GM11168 (cell line): ENCODE measurements around the gene RNF186.
"Not testable (repeated sequence)": the region's sequence is repeated elsewhere in the genome, so short reads cannot be mapped to it uniquely, and the experiment has no call there.

Experiments
- in situ Hi-C: fragments of 300-500 bp; cut with MboI; formaldehyde crosslinking; loops from one replicate; pipeline ENCODE4 v1.12.0; 2022; ENCODE audit warnings: low sequenced_read_pairs; ENCODE audit not compliant: unreplicated experiment

Gene RNF186

DNA sequence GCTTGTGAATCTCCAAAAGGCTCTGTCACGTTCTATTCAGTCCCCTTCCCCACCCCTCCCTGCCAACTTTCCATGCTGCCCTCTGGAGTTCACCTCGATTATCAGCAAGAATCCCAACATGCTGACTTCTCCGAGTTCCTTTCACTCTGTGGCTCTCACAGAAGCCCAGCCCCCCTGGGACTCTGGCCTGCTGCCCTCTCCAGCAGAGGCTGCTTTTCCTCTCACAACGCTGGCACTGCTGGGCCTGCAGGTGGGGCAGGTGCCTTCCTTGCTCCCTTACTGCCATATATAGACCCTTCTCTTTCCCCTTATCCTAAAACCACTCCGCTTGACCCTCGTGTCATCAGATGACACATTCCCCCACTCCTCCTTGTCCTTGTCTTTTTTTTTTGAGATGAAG lies 10.2 kb upstream of the RNF186 start:
- in situ Hi-C loops: no loop called here

DNA sequence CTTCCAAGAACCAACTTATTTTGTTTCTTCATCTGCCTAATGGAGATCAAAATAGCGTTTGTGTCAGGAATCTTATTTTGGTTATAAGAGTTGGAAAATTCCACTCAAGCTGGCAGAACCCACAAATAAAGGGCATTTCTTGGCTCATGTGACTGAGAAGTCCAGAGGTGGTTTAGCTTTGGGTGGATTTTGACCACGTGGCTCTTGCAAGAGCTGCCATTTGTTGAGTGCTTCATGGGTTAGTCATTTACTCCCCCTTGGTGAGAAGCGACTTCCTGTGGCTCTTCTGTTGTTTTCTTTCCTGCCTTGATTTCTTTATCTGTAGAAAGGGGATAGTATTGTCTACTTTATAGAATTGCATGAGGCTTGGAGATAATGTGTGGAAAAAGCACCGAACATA lies 9.5 kb upstream of the RNF186 start:
- in situ Hi-C loops: no loop called here

DNA sequence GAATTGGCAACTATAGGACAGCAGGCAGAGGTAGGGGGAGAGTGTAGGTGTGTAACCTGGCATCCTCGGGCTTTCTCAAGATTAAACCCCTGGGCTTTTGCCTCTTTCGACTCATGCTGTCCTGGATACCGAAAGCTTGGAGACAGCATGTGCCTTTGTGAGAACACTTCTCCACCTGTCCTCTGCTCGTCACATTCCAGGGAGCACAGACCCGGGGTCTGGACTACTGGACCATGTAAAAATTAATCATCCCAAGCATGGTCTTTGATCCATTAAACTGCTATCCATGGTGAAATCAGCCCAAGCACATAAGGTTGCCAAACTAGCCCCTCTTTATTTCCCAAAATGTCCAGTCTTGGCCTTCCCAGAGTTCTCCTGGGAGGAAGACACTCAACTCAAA lies 9.0 kb upstream of the RNF186 start:
- in situ Hi-C loops: no loop called here

DNA sequence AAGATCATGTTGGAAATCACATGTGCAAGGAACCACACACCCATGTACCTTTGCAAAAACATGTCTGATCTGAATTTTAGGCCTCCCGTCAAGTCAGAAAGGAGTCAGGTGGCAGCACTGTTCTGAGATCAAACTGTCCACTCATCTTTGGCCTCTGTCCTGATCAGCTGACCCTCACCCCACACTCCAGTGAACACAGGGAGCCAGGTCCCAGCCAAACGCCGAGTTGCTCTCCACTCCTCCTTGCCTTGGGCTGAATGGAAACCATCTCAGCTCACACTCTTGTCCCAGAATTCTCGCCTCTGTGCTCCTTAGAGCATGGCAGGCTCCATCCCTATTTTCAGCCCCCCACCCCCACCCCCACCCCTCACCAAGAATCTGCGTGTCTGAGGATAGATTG lies 4.6 kb upstream of the RNF186 start:
- in situ Hi-C loops: no loop called here

DNA sequence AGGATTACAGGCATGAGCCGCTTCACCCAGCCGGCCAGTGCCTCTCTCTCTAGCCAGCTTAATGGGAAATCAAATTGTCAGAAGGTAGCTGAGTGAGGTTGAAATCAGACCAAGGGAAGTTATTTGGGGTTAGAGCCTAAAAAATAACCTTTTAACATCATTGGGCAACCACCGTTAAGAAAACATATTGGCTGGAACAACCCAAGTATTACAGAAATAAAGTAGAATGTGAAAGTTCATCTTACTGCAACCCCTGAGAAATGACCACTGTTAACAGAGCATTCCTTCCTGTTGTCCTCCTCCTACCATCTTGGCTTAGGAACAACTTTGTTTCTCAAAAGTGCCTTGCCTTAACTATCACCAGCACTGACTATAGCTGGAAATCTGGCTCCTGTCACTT lies 3.2 kb upstream of the RNF186 start:
- in situ Hi-C loops: no loop called here

GRCh38 chr1:19817160-19817559 lies 2.1 kb upstream of the RNF186 start:
- in situ Hi-C loops: no loop called here

- in situ Hi-C loops: not testable (repeated sequence)
Measured at GRCh38 chr1:19816737-19817086, 1.6 kb upstream of the RNF186 start.

DNA sequence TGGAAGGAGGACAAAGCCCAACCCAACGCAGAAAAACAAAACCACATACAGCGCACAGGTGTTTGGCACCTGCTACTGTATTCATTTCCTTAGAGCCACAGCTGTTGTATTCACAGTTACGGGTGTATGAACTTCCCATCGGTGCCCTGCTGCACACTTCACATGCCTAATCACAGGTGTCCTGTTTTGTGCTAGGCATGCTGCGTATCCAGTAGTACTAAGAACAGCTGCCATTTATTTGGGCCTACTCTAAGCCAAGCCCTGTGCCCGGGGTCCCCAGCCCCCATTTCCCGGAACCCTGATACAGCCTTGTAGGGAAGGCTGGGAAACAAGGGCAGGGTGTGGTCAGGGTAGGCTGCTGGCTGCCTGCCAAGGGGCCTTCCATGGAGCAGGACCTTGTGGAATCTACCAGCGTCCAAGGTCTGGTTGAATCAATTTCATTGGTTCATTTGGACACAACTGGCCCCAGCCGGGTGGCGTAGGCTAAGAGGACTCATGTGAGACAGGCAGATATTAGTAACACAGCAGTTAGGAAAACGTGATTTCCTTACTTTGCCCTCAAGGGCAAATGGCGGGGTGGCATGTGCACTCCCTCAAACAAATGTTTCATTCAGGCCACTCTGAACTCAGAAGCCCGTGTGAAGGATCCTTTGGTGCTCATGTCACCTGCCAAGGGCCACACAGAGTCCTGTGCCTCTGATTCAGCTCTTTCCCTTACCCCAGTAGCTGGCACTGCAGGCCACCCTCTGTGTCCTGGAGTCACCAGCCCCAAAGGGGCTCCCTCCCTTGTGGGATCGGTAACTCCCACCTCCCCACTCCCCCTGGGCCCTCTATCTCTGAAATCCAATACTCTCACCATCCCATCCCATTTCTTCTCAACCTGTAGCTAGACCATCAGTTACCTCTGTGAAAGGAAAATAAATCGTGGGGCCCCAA lies 986 bp upstream of the RNF186 start:
- in situ Hi-C loops: no loop called here

- in situ Hi-C loops: no loop called here
Measured at GRCh38 chr1:19814244-19814661, 830 bp downstream of the RNF186 start.

DNA sequence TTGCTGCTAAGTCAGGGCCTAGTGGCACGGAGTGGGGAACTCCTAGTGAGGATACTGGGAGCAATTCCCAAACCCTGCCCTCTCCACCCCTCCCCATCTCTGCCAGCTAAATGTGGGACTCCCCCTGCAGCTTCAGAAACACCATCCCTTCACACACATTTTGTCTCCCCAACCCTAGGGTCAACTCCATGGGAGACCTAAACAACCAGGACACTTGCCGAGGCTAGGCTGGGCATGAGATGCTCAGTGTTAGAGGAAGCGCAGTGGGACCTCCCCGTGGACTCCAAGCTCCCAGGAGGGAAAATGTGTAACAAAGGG lies 1.5 kb downstream of the RNF186 start:
- in situ Hi-C loops: no loop called here

- in situ Hi-C loops: no loop called here
Measured at GRCh38 chr1:19812875-19813642, 2.0 kb downstream of the RNF186 start.

GRCh38 chr1:19811206-19811851 lies 3.8 kb downstream of the RNF186 start:
- in situ Hi-C loops: no loop called here

GRCh38 chr1:19809044-19809750 lies 5.9 kb downstream of the RNF186 start:
- in situ Hi-C loops: no loop called here

GRCh38 chr1:19808351-19808750 lies 6.7 kb downstream of the RNF186 start:
- in situ Hi-C loops: no loop called here

DNA sequence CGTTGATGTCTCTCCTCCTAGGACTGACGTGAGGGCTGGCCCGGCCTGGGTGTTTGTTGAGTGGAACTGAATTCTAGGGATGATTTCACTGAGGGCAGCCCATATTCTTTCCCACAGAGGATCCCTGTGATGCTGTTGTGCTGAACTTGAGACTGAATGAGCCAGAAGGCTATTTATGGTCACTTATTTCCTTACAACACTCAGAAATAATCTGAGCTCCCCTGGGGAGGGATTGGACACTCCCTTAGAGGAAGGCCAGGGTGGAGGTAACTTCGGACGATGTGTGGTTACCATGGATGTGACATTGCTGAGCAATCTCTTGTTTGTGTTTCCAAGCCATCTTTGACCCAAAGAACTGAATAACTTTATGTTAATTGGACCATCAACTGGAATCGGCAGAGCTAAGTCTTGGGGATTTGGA lies 10.2 kb downstream of the RNF186 start:
- in situ Hi-C loops: no loop called here

GRCh38 chr1:19802269-19802668 lies 12.8 kb downstream of the RNF186 start:
- in situ Hi-C loops: no loop called here

- in situ Hi-C loops: no loop called here
Measured at GRCh38 chr1:19800076-19800804, 14.8 kb downstream of the RNF186 start.

GRCh38 chr1:19799230-19800075 lies 15.6 kb downstream of the RNF186 start, which contains the start of gene TMCO4:
TSS of gene TMCO4 (minus strand) at chr1:19799916. CDS start at chr1:19780758, 19,158 bp downstream.
- in situ Hi-C loops: no loop called here
